ENCODE measurements around the gene PAQR5. TPM values are rescaled to one million over a fixed set of nuclear protein-coding genes. Genes with fewer than 3 reads are reported as not detected.

The PAQR5 gene
- total RNA-seq, 1 experiment from 2014 or later, result 9.4 TPM

- TF ChIP-seq E2F4 (CRISPR knock-in tag; IDR thresholded peaks at IDR 0.05; ENCODE audit: borderline replicate concordance, low read depth) (peak; percentile 99), CBFB (CRISPR knock-in tag; IDR thresholded peaks at IDR 0.05; ENCODE audit: low read depth) (0 out of 2 replicates have a peak, but pooled peaks have one; percentile 60), ARID4B (CRISPR knock-in tag; IDR thresholded peaks at IDR 0.05; ENCODE audit: borderline replicate concordance) (peak; percentile 83; the same call in 1 of the 2 replicates), ZNF425 (CRISPR knock-in tag; conservative IDR thresholded peaks at IDR 0.05) (no peak), PREB (CRISPR knock-in tag; IDR thresholded peaks at IDR 0.05; ENCODE audit: borderline replicate concordance) (no peak), RELA (CRISPR knock-in tag; IDR thresholded peaks at IDR 0.05; ENCODE audit: borderline replicate concordance) (peak; percentile 88; the same call in 1 of the 2 replicates), ZNF121 (CRISPR knock-in tag; IDR thresholded peaks at IDR 0.05) (no peak), NR3C1 (CRISPR knock-in tag; conservative IDR thresholded peaks at IDR 0.05; ENCODE audit: low read depth) (0 out of 2 replicates have a peak, but pooled peaks have one; percentile 82), ZNF671 (CRISPR knock-in tag; IDR thresholded peaks at IDR 0.05) (no peak), ATF3 (CRISPR knock-in tag; conservative IDR thresholded peaks at IDR 0.05) (no peak), FOXP1 (CRISPR knock-in tag; IDR thresholded peaks at IDR 0.05; ENCODE audit: borderline replicate concordance) (peak; percentile 99), PRRX2 (CRISPR knock-in tag; IDR thresholded peaks at IDR 0.05) (no peak), ZNF396 (CRISPR knock-in tag; IDR thresholded peaks at IDR 0.05; ENCODE audit: borderline replicate concordance) (no peak), CREM (CRISPR knock-in tag; IDR thresholded peaks at IDR 0.05) (peak; percentile 85), NFATC4 (CRISPR knock-in tag; IDR thresholded peaks at IDR 0.05) (no peak)
- TF ChIP-seq, protein P1, sequence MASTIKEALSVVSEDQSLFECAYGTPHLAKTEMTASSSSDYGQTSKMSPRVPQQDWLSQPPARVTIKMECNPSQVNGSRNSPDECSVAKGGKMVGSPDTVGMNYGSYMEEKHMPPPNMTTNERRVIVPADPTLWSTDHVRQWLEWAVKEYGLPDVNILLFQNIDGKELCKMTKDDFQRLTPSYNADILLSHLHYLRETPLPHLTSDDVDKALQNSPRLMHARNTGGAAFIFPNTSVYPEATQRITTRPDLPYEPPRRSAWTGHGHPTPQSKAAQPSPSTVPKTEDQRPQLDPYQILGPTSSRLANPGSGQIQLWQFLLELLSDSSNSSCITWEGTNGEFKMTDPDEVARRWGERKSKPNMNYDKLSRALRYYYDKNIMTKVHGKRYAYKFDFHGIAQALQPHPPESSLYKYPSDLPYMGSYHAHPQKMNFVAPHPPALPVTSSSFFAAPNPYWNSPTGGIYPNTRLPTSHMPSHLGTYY (CRISPR knock-in tag; IDR thresholded peaks at IDR 0.05), result no peak
- TF ChIP-seq, protein P2, sequence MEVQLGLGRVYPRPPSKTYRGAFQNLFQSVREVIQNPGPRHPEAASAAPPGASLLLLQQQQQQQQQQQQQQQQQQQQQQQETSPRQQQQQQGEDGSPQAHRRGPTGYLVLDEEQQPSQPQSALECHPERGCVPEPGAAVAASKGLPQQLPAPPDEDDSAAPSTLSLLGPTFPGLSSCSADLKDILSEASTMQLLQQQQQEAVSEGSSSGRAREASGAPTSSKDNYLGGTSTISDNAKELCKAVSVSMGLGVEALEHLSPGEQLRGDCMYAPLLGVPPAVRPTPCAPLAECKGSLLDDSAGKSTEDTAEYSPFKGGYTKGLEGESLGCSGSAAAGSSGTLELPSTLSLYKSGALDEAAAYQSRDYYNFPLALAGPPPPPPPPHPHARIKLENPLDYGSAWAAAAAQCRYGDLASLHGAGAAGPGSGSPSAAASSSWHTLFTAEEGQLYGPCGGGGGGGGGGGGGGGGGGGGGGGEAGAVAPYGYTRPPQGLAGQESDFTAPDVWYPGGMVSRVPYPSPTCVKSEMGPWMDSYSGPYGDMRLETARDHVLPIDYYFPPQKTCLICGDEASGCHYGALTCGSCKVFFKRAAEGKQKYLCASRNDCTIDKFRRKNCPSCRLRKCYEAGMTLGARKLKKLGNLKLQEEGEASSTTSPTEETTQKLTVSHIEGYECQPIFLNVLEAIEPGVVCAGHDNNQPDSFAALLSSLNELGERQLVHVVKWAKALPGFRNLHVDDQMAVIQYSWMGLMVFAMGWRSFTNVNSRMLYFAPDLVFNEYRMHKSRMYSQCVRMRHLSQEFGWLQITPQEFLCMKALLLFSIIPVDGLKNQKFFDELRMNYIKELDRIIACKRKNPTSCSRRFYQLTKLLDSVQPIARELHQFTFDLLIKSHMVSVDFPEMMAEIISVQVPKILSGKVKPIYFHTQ (CRISPR knock-in tag; IDR thresholded peaks at IDR 0.05), result no peak
- TF ChIP-seq, protein P3, sequence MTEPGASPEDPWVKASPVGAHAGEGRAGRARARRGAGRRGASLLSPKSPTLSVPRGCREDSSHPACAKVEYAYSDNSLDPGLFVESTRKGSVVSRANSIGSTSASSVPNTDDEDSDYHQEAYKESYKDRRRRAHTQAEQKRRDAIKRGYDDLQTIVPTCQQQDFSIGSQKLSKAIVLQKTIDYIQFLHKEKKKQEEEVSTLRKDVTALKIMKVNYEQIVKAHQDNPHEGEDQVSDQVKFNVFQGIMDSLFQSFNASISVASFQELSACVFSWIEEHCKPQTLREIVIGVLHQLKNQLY (CRISPR knock-in tag; IDR thresholded peaks at IDR 0.05), result no peak; the same call in 1 of the 2 replicates
- TF ChIP-seq, protein P4, sequence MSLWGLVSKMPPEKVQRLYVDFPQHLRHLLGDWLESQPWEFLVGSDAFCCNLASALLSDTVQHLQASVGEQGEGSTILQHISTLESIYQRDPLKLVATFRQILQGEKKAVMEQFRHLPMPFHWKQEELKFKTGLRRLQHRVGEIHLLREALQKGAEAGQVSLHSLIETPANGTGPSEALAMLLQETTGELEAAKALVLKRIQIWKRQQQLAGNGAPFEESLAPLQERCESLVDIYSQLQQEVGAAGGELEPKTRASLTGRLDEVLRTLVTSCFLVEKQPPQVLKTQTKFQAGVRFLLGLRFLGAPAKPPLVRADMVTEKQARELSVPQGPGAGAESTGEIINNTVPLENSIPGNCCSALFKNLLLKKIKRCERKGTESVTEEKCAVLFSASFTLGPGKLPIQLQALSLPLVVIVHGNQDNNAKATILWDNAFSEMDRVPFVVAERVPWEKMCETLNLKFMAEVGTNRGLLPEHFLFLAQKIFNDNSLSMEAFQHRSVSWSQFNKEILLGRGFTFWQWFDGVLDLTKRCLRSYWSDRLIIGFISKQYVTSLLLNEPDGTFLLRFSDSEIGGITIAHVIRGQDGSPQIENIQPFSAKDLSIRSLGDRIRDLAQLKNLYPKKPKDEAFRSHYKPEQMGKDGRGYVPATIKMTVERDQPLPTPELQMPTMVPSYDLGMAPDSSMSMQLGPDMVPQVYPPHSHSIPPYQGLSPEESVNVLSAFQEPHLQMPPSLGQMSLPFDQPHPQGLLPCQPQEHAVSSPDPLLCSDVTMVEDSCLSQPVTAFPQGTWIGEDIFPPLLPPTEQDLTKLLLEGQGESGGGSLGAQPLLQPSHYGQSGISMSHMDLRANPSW (CRISPR knock-in tag; conservative IDR thresholded peaks at IDR 0.05; ENCODE audit: low read depth), result no peak
Observed at GRCh38 chr15:69413822-69414700, 115.3 kb downstream of the PAQR5 start, which contains the start of gene KIF23 (continued).

All from WTC11 (cell line).